ENCODE measurements around the gene EGFL7.

Gene EGFL7

DNA sequence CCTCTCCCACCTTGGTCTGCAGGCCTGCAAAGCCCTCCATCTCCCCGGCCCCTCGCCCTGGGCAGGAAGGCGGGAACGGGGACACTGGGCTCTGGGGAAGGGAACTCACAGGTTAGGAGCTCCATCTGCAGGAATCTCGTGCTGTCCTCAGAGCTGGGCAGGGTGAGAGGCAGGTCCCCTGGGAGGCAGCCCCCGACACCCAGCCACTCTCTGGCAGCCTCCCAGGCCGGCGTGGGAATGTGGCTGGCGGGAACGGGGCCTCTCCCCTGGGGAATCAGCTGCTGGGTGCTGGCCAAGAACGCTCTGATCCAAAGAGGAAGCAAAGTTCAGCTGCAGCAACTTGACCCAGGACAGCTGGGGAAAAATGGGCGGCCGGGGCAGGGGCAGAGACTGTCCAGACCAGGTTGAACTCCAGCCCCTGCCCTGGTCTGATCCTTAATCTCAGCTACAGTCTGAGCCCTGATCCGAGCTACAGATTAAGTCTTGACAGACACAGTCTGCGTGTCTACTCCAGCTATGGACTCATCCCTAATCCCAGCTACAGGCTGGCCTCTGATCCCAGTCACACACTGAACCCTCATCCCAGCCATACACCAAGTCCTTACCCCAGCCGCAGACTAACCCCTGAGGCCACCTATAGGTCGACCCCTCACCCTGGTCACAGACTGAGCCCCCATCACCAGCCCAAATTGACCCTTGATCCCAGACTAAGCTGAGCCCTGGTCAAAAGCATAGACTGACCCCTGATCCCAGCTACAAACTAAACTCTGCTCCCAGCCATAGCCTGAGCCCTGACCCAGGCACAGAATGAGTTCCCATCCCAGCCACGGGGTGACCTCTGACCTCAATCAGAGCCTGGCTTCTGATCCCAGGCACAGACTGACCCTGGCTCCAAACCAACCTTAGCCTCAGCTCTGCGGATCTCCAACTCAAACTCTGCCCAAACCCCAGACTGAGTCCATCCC is 37.3 kb upstream of the EGFL7 start:
- DNase-seq (ENCODE audit: extremely low spot score): no peak
- TF ChIP-seq, protein P1, sequence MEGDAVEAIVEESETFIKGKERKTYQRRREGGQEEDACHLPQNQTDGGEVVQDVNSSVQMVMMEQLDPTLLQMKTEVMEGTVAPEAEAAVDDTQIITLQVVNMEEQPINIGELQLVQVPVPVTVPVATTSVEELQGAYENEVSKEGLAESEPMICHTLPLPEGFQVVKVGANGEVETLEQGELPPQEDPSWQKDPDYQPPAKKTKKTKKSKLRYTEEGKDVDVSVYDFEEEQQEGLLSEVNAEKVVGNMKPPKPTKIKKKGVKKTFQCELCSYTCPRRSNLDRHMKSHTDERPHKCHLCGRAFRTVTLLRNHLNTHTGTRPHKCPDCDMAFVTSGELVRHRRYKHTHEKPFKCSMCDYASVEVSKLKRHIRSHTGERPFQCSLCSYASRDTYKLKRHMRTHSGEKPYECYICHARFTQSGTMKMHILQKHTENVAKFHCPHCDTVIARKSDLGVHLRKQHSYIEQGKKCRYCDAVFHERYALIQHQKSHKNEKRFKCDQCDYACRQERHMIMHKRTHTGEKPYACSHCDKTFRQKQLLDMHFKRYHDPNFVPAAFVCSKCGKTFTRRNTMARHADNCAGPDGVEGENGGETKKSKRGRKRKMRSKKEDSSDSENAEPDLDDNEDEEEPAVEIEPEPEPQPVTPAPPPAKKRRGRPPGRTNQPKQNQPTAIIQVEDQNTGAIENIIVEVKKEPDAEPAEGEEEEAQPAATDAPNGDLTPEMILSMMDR (IDR thresholded peaks at IDR 0.05; ENCODE audit: control extremely low read depth, extremely low read depth, low read depth, missing control alignments): peak; percentile 47
- ChIA-PET POLR2A (interaction anchor here (0.9 kb wide), 1 partner anchor 81 kb away, joined by 3 read pairs; no protein-coding TSS in a partner anchor), CTCF (interaction anchor here (0.8 to 8.5 kb wide), 9 partner anchors 10 to 138 kb away, joined by 3 to 247 read pairs (median 4); no protein-coding TSS in a partner anchor)

GRCh38 chr9:136626066-136626725 is 36.5 kb upstream of the EGFL7 start:
- ChIA-PET POLR2A (no interaction called here), CTCF (interaction anchor here (1.0 to 8.5 kb wide), 8 partner anchors 9 to 139 kb away, joined by 3 to 247 read pairs (median 4); no protein-coding TSS in a partner anchor)
- TF ChIP-seq, protein P1 (IDR thresholded peaks at IDR 0.05; ENCODE audit: control extremely low read depth, extremely low read depth, low read depth, missing control alignments): no peak
- no peak for DNase-seq (ENCODE audit: extremely low spot score)

DNA sequence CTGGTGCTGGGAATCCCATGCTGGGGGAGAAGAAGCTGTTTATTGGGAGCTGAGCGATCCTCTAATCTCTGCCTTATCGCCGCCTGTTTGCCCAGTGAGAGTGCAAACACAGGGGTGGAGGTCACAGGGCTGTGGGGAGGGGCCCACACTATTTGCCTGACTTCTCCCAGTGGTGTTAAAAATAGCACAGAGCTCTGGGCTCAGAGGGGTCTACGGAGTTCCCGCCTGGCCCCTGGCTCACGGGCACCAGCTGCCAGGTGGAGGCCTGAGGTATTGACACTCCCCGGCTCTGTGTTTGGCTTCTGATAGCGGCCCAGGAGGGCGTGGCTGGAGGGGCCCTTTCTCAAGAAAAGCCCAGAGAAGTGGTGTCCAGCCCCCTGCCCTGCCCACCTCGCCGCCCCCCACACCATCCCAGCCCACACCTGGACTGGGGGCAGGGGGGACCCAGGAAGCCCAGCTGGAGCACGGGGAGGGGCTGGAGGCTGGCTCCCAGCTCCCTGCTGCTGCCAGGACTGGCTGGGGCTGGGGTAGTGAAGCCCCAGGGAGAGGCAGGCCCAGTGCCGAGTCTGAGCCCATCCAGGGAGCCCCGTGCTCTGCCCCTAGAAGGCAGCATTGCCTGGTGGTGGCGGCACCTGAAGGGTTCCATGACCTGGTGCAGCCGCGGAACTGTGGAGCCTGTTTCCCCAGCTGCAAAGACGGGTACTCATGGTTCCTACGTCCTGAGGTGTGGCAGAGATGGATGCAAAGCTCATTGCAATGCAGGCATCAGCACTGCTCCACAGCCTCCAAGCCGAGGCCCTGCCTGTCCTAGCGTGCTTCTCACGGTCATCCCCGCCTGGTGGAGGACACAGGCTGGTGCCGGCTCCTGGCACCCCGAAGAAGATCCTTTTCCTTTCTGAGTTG is 35.7 kb upstream of the EGFL7 start:
- TF ChIP-seq, protein P1 (IDR thresholded peaks at IDR 0.05; ENCODE audit: control extremely low read depth, extremely low read depth, low read depth, missing control alignments): no peak
- ChIA-PET POLR2A (interaction anchor here (0.5 kb wide), 1 partner anchor 92 kb away, joined by 4 read pairs; no protein-coding TSS in a partner anchor), CTCF (interaction anchor here (0.8 to 8.5 kb wide), 6 partner anchors 8 to 139 kb away, joined by 3 to 247 read pairs (median 4); no protein-coding TSS in a partner anchor)
- DNase-seq (ENCODE audit: extremely low spot score): no peak

DNA sequence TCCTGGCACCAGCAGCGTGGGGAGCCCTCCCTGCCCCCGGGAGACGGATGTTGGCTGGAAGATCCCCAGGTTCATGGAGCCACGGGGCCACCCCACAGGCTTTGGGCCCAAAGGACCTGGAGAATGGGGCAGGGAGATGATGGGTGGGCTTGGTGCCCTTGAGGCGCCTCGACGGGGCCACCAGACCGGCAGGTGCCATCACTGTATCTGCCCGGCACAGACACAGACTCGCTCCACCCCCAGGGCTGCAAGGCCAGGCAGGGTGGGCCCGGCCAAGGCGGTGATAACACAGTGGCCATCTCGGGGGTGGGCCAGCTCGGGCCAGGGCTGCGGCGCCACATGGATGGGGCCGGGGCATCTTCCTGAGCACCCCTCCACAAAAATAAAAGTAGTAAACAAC is 35.0 kb upstream of the EGFL7 start:
- no peak for DNase-seq (ENCODE audit: extremely low spot score)
- POLR2A ChIA-PET: interaction anchor here (0.6 kb wide), 1 partner anchor 175 kb away, joined by 4 read pairs; no protein-coding TSS in a partner anchor
- TF ChIP-seq, protein P1 (IDR thresholded peaks at IDR 0.05; ENCODE audit: control extremely low read depth, extremely low read depth, low read depth, missing control alignments): no peak
- CTCF ChIA-PET: interaction anchor here (0.8 to 8.5 kb wide), 2 partner anchors 21 to 140 kb away, joined by 3 to 247 read pairs; no protein-coding TSS in a partner anchor

DNA sequence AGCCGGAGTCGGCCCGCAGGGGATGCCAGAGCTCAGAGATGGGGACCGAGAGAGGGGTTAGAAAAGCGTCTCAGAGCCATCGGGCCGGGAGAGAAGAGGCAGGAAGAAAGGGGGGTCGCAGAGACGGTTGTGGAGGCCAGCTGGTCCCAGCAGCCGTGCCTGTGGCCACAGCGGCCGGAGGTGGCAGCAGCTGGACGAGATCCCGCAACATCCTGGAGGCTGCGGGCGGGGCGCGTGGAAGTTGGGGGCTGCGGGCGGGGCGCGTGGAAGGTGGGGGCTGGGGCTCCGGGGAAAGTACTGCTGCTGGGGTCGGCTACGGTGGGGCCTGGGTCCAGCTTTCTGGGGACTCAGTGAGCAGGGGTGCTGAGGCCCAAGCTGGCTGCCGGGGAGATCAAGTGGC is 34.4 kb upstream of the EGFL7 start:
- ChIA-PET CTCF (interaction anchor here (8.5 kb wide), 1 partner anchor 141 kb away, joined by 247 read pairs; no protein-coding TSS in a partner anchor), POLR2A (interaction anchor here (0.6 kb wide), 1 partner anchor 176 kb away, joined by 4 read pairs; no protein-coding TSS in a partner anchor)
- TF ChIP-seq, protein P1 (IDR thresholded peaks at IDR 0.05; ENCODE audit: control extremely low read depth, extremely low read depth, low read depth, missing control alignments): no peak
- DNase-seq (ENCODE audit: extremely low spot score): no peak

Measured in GM10248 (cell line).